HG02759 (cell line): Measurements from ENCODE around the gene AEBP2.

Experiments used
- ATAC-seq: cut with Tn5 transposase; IDR thresholded peaks from one replicate; pipeline ENCODE4 v1.9.1; 2021; ENCODE audit warnings: mild to moderate bottlenecking, moderate library complexity; ENCODE audit not compliant: unreplicated experiment

The AEBP2 gene

GRCh38 chr12:19499030-19499429 is 59.7 kb downstream of the AEBP2 start:
- no peak for ATAC-seq

- ATAC-seq, result no peak
Observed at GRCh38 chr12:19506497-19506896, 67.2 kb downstream of the AEBP2 start.

DNA sequence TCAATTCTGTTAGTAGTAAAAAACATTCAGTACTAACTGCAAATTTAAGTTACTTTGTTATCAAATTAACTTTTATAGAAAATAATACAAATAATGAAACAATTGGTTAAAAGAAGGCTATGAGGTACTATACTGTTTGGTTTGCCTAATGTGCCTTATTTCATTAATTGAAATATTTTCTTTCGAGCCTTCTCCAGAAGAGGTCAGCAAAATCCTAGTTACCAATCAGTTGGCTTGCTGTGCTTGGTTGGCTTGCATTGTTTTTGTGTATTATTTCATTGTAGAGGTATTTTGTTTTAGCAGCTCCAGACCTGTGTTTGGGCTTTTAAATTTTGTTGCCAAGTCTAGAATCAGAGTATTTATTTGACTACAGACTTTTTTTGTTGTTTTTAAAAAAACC is 68.5 kb downstream of the AEBP2 start:
- ATAC-seq, result no peak

DNA sequence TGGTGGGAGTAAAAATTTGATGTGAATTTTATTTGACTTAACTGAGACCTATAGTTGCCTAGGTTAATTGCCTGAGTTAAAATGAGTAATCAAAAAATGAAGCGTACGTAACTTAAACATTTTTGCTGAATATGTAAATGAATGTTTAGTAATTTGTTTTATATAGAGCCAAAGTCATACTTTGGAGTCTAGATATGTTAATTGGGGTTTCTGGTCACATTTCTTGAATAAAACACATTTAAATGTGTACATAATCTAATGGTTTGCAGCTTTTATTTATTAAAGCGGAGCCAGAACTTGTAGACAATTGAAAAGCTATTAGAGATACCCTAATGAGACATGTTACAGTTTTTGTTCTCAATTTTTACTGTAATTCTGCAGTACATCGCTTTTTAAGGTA is 71.2 kb downstream of the AEBP2 start:
- ATAC-seq, result no peak

GRCh38 chr12:19515179-19515578 is 75.9 kb downstream of the AEBP2 start:
- ATAC-seq, result no peak

DNA sequence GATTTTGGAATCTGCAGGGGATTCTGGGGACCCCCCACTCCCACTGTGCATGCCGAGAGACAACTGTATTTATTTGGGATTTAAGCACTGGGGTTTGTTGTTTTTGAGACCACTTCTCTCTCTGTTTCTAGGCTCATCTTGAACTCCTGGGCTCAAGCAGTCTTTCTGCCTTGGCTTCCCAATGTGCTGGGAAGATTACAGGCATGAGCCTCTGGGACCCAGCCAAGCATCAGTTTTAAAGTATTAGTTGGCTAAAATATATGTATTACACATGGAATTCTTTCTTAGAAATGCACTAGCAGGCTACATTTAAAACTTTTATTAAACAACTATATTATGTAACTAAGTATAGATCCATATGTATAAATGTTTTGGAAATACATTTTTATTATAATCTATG is 78.3 kb downstream of the AEBP2 start:
- ATAC-seq, result no peak

DNA sequence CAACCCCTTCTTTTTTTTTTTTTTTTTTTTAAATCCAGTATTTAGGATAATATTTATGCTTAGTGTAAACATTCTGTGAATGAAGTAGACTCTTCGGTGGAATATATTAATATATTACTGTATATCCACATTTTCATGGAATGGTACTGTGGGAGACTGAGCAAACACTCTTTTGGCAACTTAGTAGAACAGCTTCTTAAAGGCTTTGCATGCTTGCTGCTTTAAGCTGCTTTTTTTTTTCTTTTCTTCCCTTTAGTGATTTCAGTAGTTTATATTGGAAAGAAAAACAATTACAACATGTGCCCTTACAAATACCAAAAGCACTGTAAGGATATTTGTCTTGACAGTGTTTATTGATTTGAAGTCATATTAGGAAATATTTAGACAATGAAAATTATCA is 78.9 kb downstream of the AEBP2 start:
- no peak for ATAC-seq

DNA sequence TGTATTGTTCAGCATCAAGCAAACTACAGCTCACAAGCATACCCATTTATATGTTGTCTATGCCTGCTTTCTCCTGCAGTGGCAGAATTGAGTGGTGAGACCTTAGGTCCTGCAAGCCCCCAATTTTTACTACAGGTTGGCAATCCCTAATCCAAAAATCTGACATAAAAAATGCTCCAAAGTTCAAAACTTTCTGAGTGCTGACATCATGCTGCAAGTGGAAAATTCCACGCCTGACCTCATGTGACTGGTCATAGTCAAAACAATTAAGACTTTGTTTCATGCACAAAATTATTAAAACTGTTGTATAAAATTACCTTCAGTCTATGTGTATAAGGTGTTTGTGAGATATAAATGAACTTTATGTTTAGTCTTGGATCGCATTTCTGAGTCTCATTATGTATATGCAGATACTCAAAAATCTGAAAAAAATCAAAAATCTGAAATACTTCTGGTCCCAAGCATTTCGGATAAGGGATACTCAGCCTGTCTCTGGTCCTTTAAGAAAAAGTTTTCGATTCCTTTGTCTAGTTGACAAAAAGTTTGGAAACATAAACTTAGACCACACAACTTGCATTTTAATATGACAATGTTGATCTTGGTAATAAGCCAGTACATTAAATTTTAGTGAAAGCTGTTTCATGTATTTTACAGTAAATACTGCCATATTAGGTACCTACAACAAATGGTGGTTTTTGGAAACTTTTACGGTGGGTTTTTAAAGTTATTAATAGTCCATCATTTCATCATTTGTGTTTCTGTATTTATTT is 81.5 kb downstream of the AEBP2 start:
- ATAC-seq, result no peak

- ATAC-seq, result no peak
Observed at GRCh38 chr12:19525274-19525673, 86.0 kb downstream of the AEBP2 start.

- ATAC-seq, result no peak
Observed at GRCh38 chr12:19527866-19528265, 88.6 kb downstream of the AEBP2 start.

DNA sequence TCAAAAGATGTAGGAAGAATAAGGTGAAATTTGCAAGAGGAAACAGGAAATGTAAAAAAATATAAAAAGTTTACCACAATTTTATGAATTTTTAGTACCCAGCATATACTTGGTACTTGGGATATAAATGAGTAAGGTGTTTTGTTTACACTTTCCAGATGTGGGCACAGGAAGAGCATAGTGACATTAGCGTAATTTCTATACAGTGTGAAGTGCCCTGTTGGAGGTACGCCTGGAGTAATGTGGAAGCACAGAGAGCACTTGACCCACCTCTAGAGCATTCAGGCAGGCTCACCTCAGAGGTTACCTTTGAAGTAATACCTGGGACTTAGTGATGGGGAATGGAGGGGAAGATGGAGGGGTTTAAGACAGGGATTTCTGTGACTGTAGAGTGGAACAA is 89.5 kb downstream of the AEBP2 start:
- no peak for ATAC-seq

- no peak for ATAC-seq
Observed at GRCh38 chr12:19529951-19530636, 90.8 kb downstream of the AEBP2 start.

- no peak for ATAC-seq
Observed at GRCh38 chr12:19530637-19531023, 91.3 kb downstream of the AEBP2 start.

DNA sequence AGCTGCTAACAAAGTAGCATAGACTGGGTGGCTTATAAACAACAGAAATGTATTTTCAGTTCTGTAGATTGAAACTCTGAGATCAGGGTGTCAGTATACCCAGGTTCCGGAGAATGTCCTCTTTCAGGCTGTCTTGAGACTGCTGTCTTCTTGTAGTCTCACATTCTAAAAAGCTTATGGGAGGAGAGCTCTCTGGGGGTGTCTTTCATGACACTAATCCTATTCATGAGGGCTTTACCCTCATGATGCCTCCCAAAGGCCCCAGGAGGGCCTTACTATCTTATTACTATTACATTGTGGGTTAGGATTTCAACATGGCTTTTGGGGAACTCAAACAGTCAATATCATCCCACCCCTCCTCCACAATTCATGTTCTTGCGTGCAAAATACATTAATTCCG is 94.3 kb downstream of the AEBP2 start:
- ATAC-seq, result no peak

DNA sequence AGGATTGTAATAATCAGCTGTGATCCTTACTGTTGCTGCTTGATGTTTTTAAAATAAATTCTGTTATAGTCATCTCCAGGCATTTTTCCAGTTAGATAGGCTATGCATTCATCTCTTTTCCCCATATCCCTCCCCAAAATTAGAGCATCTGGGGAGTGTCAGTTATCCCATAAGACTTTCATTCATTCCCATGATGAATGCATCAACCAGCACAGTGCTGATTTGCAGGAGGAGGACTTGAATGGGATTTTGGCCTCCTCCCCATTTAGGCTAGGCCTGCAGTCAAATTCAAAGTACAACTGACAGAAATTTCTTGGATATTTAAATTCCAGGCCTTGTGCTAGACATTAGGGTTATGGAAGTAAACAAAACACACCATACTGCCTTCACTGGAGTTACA is 99.8 kb downstream of the AEBP2 start:
- no peak for ATAC-seq

DNA sequence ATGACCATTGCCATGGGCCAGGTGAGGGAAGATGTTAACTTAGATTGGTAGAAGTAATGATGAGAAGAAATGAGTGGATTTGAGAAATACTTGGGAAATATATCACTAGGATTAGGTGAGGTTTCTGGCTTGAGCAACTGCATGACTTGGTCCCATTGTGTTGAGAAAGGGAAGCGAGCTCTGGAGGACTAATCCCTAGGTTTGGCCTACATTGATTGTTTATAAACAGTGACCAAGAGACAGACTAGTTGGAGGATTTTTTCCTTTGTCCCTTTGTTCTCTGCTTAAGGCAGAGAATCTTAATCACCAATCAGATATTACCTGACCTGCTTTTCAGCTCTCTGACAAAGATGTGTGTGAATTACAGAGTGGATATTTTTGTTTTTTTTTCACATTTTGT is 100.5 kb downstream of the AEBP2 start:
- no peak for ATAC-seq

DNA sequence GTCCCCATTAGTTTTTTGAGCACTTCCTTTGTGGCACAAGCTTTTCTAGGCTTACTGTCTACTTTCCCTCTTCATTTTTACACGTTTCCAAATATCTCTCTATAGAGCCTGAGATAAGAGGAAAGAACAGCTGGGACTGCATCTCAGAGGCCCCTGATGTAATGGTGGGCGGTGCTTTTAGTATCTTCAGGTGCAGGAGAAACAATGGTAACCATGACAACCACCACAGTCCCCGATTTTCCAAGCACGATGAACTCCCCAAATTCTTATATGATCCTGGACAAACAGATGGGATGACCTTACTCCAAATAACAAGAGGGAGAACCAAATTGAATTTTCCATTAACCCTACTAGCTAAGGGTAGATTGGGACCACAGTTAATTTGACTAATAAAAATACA is 103.3 kb downstream of the AEBP2 start:
- no peak for ATAC-seq

GRCh38 chr12:19544353-19544752 is 105.1 kb downstream of the AEBP2 start:
- no peak for ATAC-seq

GRCh38 chr12:19545301-19545700 is 106.0 kb downstream of the AEBP2 start:
- ATAC-seq, result no peak

DNA sequence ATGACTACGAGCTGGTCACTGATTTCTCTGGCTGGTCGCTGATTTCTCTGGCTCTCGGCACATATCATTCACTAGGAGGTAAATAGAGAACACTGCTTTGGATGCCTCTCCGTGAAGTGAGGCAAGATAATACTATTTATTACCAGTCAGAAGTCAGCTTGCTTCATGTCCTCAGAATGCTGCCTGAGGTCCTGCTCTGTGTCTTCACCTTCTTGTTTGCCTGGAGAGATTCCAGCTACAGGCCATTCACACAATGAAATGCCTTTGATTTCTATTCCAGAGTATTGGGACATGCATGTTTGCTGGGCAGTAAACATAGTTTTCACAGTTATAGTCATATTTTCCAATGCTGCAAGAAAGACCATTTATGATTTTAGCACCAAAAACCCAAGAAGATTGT is 106.7 kb downstream of the AEBP2 start:
- no peak for ATAC-seq

- ATAC-seq, result no peak
Observed at GRCh38 chr12:19546611-19547162, 107.4 kb downstream of the AEBP2 start.

DNA sequence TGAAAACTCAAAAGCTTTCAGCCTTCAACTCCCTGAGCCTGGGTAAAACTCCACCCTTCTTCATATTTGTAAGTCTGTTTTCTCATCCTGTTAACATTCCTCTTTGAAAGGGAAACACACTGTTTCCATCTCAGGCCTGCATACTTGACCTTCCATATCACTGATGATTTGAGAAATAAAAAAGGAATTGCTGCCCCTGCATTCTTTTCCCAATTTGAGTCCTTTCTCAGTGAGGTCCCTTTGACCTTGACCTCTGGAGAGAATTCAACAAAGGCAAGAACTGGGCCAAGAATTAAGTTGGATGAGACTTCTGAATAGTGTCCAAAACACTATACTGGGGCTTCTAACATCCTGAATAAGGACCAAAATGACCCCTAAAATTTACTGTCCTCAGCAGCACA is 108.0 kb downstream of the AEBP2 start:
- ATAC-seq, result no peak
